IPS-NIHi7 (cell line): ENCODE measurements around the gene UNC79.
A peak's percentile ranks its signal among the peaks of the same experiment; 100 is the strongest.
"Not testable (repeated sequence)": the region's sequence is repeated elsewhere in the genome, so short reads cannot be mapped to it uniquely, and the experiment has no call there.

Experiments
- DNase-seq: peaks from one replicate; pipeline ENCODE4 v3.0.0; 2012; ENCODE audit warnings: mixed read lengths; ENCODE audit errors: extremely low spot score

Gene UNC79

GRCh38 chr14:93430315-93431035, at the start of gene UNC79:
UNC79 (plus strand) TSS chr14:93430939; CDS start chr14:93431030, 91 bp downstream.
- peak; percentile 78 for DNase-seq

DNA sequence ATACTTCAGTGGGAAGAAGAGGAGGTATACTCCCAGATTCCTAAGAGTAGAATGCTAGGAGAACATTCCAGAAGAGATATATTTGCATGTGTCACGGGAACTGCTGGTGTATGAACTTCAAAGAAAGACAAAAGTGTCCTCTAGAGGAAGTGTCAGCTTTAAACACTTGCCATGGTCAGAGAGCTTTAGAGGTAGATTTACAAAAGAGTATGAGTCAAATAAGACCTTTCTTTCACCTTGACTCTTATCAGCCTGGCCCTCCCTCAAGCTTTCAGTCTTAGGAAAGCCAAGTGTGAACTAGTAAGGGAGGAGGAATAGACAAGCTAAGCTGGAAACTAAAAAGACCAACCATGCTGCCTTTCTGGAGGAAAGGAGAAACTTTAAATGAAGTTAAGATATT, 49.1 kb upstream of the UNC79 start:
- DNase-seq, result no peak

- DNase-seq, result not testable (repeated sequence)
Measured at GRCh38 chr14:93384256-93384655, 46.5 kb upstream of the UNC79 start.

DNA sequence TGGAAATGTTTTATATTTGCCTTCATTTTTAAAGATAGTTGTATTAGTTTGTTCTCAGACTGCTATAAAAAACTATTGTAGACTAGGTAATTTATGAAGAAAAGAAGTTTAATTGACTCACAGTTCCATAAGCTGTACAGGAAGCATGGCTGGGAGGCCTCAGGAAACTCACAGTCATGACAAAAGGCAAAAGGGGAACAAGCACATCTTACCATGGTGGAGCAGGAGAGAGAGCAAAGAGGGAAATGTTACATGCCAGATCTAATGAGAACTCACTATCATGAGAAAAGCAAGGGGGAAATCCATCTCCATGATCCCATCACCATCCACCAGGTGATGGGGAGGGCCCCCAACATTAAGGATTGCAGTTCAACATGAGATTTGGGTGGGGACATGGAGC, 35.5 kb upstream of the UNC79 start:
- no peak for DNase-seq

DNA sequence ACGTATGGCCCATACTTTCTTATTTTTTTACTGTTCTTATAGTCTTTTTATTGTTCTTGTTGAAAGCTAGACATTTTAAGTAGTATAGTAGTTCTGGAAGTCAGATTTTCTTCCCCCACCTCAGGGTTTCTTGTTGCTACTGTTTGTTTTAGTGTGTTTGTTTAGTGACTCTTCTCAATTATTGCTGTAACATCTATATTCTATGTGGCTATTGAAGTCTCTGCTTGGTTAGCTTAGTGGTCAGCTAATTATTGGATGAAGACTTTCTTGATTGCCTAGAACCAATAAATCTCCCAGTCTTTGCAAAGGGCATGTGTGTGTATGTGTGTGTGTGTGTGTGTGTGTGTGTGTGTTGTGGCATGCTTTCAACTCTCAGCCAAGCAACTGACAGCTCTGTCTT, 34.3 kb upstream of the UNC79 start:
- no peak for DNase-seq

- DNase-seq, result no peak
Measured at GRCh38 chr14:93398491-93398890, 32.2 kb upstream of the UNC79 start.

DNA sequence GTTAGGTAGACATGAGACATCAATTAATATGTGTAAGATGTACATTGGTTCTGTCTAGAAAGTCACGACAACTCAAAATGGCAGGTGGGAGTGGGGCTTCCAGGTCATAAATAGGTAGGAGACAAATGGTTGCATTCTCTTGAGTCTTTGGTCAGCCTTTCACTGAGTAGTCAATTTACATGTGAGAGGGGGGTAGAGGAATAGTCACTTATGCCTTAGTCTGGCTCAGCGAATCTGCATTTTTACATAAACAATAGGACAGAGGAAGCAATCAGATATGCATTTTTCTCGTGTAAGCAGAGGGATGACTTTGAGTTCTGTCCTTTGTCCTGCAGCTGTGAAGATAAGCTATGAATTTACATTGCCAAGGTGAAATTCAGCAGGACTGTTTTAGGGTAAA, 27.8 kb upstream of the UNC79 start:
- no peak for DNase-seq

DNA sequence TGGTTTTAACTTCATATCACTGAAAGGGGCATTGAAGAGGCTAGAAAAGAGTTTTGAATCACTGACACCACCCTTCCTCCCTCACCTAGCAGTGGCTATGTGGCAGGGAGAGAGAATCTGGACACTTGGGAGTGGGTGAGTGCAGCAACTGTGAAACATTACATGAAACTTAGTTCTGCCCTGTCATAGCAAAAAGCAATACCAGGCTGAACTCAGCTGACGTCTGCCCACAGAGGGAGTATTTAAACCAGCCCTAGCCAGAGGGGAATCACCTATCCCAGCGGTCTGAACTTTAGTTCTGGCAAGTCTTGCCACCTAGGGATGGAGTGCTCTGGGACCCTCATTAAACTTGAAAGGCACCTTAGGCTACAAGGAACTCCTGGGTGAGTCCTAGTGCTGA, 20.7 kb upstream of the UNC79 start:
- no peak for DNase-seq

DNA sequence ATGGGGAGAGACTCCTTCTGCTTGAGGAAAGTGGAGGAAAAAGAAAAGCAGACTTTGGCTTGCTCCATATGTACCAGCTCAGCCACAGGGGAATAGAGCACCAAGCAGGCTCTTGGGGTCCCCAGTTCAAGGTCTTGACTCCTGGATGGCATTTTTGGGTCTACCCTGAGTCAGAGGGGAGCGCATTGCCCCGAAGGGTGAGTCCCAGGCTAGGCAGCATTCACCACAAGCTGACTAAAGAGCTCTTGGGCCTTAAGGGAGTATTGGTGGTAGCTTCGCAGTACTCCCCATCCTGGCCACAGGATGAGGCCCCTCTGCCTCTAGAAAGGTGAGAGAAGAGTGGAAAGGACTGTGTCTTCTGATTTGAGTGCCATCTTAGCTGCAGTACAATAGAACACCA, 19.8 kb upstream of the UNC79 start:
- no peak for DNase-seq

GRCh38 chr14:93425136-93425535, 5.6 kb upstream of the UNC79 start:
- DNase-seq, result not testable (repeated sequence)

DNA sequence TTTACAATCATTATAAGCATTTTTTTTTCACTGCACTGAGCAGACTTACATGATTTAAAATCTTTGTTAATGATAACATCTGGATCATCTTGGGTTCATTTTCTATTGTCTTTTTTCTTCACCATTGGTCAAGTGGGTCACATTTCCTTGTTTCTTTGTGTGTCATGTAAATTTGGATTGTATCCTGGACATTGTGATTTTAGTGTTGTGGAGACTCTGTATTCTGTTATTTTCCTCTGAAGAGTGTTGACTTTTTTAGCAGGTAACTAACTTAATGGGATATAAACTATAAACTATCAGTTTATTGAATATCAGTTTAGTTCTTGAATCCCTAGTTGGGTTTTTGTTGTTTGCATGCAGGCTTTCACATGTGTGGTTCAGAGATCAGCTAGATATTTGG, 4.0 kb upstream of the UNC79 start:
- DNase-seq, result no peak

GRCh38 chr14:93431036-93431670, 414 bp downstream of the UNC79 start:
- DNase-seq, result peak; percentile 76

GRCh38 chr14:93454224-93454623, 23.5 kb downstream of the UNC79 start:
- no peak for DNase-seq

GRCh38 chr14:93456356-93456755, 25.6 kb downstream of the UNC79 start:
- DNase-seq, result no peak

- no peak for DNase-seq
Measured at GRCh38 chr14:93458234-93458633, 27.5 kb downstream of the UNC79 start.

- no peak for DNase-seq
Measured at GRCh38 chr14:93462479-93462878, 31.7 kb downstream of the UNC79 start.

GRCh38 chr14:93464271-93464670, 33.5 kb downstream of the UNC79 start:
- no peak for DNase-seq

- DNase-seq, result no peak
Measured at GRCh38 chr14:93475471-93475870, 44.7 kb downstream of the UNC79 start.

GRCh38 chr14:93476305-93476704, 45.6 kb downstream of the UNC79 start:
- DNase-seq, result no peak

GRCh38 chr14:93479074-93479473, 48.3 kb downstream of the UNC79 start:
- not testable (repeated sequence) for DNase-seq

GRCh38 chr14:93480867-93481266, 50.1 kb downstream of the UNC79 start:
- DNase-seq, result no peak

- DNase-seq, result no peak
Measured at GRCh38 chr14:93481758-93482157, 51.0 kb downstream of the UNC79 start.

DNA sequence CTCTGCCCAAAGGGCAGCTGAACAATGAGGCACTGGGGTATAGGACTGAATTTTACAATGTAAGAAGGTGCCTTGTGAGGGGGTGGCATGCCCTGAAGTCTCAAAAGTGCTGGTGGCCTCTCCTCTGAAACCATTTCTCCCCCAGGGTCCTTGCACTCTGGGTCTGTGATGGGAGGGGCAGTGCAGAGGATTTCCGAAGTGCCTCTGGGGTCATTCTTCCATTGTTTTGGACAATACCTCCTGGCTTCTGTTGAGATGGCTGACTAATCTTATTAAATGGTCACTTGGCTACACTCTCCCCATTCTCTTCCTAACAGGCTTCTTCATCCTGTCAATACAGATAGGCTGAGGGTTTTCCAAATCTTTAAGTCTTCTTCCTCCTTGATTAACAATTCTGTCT, 59.3 kb downstream of the UNC79 start:
- DNase-seq, result no peak

GRCh38 chr14:93493054-93493453, 62.3 kb downstream of the UNC79 start:
- DNase-seq, result peak; percentile 12
